ENCODE results near the gene ALMS1. TPM values are rescaled to one million over a fixed set of nuclear protein-coding genes. Genes with fewer than 3 reads are reported as not detected.
"Not testable (repeated sequence)": the region's sequence is repeated elsewhere in the genome, so short reads cannot be mapped to it uniquely, and the experiment has no call there.

Gene ALMS1
- total RNA-seq, 4 donors from 2014 or later = 26.4 to 54.3 (median 36.5) TPM

GRCh38 chr2:73468376-73468775, 82.7 kb downstream of the ALMS1 start:
- 75 to 80% methylated on average over 1 of the region's 1 CpG for WGBS, 2 donors (ENCODE audit: low coverage in 1 of 2)
- Histone ChIP-seq H3K36me3 (no peaks in the 10 kb centered on the region), H3K9me3 (no peaks in the 10 kb centered on the region), H3K4me3 (no peak overlapping the region), H3K4me1 (no peaks in the 10 kb centered on the region), H3K27ac (no peak overlapping the region), H3K27me3 (no peaks in the 10 kb centered on the region)
- ATAC-seq = no peak
- TF ChIP-seq POLR2AphosphoS5 (IDR thresholded peaks at IDR 0.05) = no peak
- no peak for TF ChIP-seq POLR2A (IDR thresholded peaks at IDR 0.05)
- no peak for TF ChIP-seq CTCF (IDR thresholded peaks at IDR 0.05)
- TF ChIP-seq EP300 (IDR thresholded peaks at IDR 0.05) = no peak

GRCh38 chr2:73483874-73484273, 98.2 kb downstream of the ALMS1 start:
- not testable (repeated sequence) for ATAC-seq, H3K9me3 ChIP-seq

GRCh38 chr2:73487112-73487657, 101.5 kb downstream of the ALMS1 start:
- no peak for TF ChIP-seq POLR2A (IDR thresholded peaks at IDR 0.05)
- Histone ChIP-seq H3K36me3 (peaks cover 0 to 54% of the 10 kb centered on the region in 2 donors), H3K27me3 (no peaks in the 10 kb centered on the region), H3K4me3 (no peak overlapping the region), H3K27ac (no peak overlapping the region), H3K9me3 (no peaks in the 10 kb centered on the region), H3K4me1 (no peaks in the 10 kb centered on the region)
- ATAC-seq = no peak
- 82 to 100% methylated on average over 2 to 3 of the region's 8 CpGs for WGBS, 2 donors (ENCODE audit: low coverage in 1 of 2)

More at GRCh38 chr2:73483874-73484273, 98.2 kb downstream of the ALMS1 start:
- no CpG with 5 or more reads among the region's 1 CpG for WGBS, 2 donors (ENCODE audit: low coverage in 1 of 2)
- H3K36me3 ChIP-seq = peaks cover 0 to 25% of the 10 kb centered on the region in 2 donors
- H3K27me3 ChIP-seq, H3K4me3 ChIP-seq, H3K4me1 ChIP-seq, H3K27ac ChIP-seq: not testable (repeated sequence)

- no CpG with 5 or more reads among the region's 7 CpGs for WGBS, 2 donors (ENCODE audit: low coverage in 1 of 2)
- TF ChIP-seq EP300 (IDR thresholded peaks at IDR 0.05) (no peak), POLR2AphosphoS5 (IDR thresholded peaks at IDR 0.05) (no peak), POLR2A (IDR thresholded peaks at IDR 0.05) (no peak), CTCF (IDR thresholded peaks at IDR 0.05) (no peak)
- H3K27ac ChIP-seq = no peak overlapping the region
- ATAC-seq = no peak
- H3K36me3 ChIP-seq = peaks cover 0 to 57% of the 10 kb centered on the region in 2 donors
- no peaks in the 10 kb centered on the region for H3K4me1 ChIP-seq
- H3K9me3 ChIP-seq = no peaks in the 10 kb centered on the region
- H3K27me3 ChIP-seq = no peaks in the 10 kb centered on the region
- H3K4me3 ChIP-seq = no peak overlapping the region
Measured at GRCh38 chr2:73488079-73488478, 102.4 kb downstream of the ALMS1 start.

GRCh38 chr2:73489053-73489452, 103.4 kb downstream of the ALMS1 start:
- no peak overlapping the region for H3K4me3 ChIP-seq
- no peak overlapping the region for H3K27ac ChIP-seq
- H3K36me3 ChIP-seq = peaks cover 0 to 61% of the 10 kb centered on the region in 2 donors
- H3K27me3 ChIP-seq = no peaks in the 10 kb centered on the region
- no peak for TF ChIP-seq EP300 (IDR thresholded peaks at IDR 0.05)
- no peak for TF ChIP-seq POLR2A (IDR thresholded peaks at IDR 0.05)
- TF ChIP-seq CTCF (IDR thresholded peaks at IDR 0.05) = no peak
- no peak for TF ChIP-seq POLR2AphosphoS5 (IDR thresholded peaks at IDR 0.05)
- no peaks in the 10 kb centered on the region for H3K9me3 ChIP-seq
- H3K4me1 ChIP-seq = no peaks in the 10 kb centered on the region
- ATAC-seq = no peak

- Histone ChIP-seq H3K27ac (no peak overlapping the region), H3K36me3 (peaks cover 0 to 39% of the 10 kb centered on the region in 2 donors), H3K4me3 (no peak overlapping the region), H3K27me3 (no peaks in the 10 kb centered on the region), H3K4me1 (no peaks in the 10 kb centered on the region), H3K9me3 (no peaks in the 10 kb centered on the region)
- TF ChIP-seq EP300 (IDR thresholded peaks at IDR 0.05) (no peak), POLR2AphosphoS5 (IDR thresholded peaks at IDR 0.05) (no peak), CTCF (IDR thresholded peaks at IDR 0.05) (no peak), POLR2A (IDR thresholded peaks at IDR 0.05) (no peak)
- 100% methylated on average over 2 of the region's 2 CpGs for WGBS, 2 donors (ENCODE audit: low coverage in 1 of 2)
- no peak for ATAC-seq
Measured at GRCh38 chr2:73494031-73494430, 108.4 kb downstream of the ALMS1 start.
